ENCODE data around the gene TRPT1. TPM values are rescaled to one million over a fixed set of nuclear protein-coding genes. Genes with fewer than 3 reads are reported as not detected.
A peak's percentile ranks its signal among the peaks of the same experiment; 100 is the strongest.

Gene TRPT1
- total RNA-seq, 2 experiments from 2014 or later: 40.6 to 49.0 TPM

DNA sequence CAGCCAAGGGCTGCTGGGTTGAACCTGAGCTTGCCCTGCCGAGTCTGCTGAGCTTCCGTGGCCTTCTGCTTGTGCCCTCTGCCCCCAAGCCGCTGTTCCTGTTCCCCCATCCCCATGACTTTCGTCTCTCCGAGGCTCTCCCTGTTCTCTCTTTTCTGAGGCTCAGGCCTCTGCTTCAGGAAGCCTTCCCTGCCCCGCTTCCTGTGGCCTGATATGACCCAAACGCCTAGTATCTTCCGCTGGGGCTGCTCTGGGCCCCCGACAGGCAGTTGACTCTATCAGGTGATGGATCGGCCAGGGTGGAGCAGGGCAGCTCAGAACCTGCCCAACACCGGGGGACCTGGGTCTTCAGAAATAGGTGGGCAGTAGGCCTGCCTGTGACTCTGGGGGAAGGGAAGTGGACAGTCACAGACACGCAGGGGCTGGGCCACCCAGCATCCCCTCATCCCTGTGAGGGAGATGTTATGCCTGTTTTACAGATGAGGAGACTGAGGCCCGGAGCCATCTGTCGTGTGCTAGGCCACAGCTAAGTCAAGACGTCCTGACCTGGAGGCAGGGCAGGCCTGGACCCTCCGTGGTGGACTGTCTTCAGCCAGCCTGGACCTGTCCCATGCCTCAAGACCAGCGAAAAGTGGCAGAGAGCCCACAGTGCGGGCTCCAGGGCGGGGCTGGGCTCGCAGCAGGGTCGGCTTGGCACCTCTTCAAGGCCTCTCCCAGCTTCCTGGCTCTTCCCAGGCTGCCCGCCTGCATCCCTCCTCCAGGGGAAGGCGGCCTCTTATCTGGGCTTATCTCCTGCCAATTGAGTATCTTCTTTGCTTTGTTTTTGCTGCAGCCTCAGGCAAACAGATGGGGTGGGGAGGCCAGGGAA, 42.3 kb upstream of the TRPT1 start:
- POLR2A ChIA-PET: interaction anchor here (1.1 kb wide), 2 partner anchors 14 to 63 kb away, joined by 3 to 6 read pairs; no protein-coding TSS in a partner anchor
- H4K20me1 ChIP-seq (ENCODE audit: insufficient read depth, low read length): no peaks in the 10 kb centered on the region
- peaks cover 27% of the 10 kb centered on the region for H3K4me1 ChIP-seq (ENCODE audit: insufficient read depth, low read length, poor library complexity, severe bottlenecking)
- intact Hi-C loops (cut with micrococcal nuclease; ENCODE audit: unreplicated experiment): no loop called here
- H3K4me2 ChIP-seq (ENCODE audit: low read length): peak overlapping the region; percentile 74
- TF ChIP-seq EZH2phosphoT487 (IDR thresholded peaks at IDR 0.05; ENCODE audit: borderline replicate concordance, low read depth, low read length): no peak
- TF ChIP-seq, protein P1, sequence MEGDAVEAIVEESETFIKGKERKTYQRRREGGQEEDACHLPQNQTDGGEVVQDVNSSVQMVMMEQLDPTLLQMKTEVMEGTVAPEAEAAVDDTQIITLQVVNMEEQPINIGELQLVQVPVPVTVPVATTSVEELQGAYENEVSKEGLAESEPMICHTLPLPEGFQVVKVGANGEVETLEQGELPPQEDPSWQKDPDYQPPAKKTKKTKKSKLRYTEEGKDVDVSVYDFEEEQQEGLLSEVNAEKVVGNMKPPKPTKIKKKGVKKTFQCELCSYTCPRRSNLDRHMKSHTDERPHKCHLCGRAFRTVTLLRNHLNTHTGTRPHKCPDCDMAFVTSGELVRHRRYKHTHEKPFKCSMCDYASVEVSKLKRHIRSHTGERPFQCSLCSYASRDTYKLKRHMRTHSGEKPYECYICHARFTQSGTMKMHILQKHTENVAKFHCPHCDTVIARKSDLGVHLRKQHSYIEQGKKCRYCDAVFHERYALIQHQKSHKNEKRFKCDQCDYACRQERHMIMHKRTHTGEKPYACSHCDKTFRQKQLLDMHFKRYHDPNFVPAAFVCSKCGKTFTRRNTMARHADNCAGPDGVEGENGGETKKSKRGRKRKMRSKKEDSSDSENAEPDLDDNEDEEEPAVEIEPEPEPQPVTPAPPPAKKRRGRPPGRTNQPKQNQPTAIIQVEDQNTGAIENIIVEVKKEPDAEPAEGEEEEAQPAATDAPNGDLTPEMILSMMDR (conservative IDR thresholded peaks at IDR 0.05; ENCODE audit: low read length): no peak
- peaks cover 11% of the 10 kb centered on the region; the same call in 1 of the 2 replicates for H3K79me2 ChIP-seq (ENCODE audit: insufficient read depth, low read depth, low read length)
- no peaks in the 10 kb centered on the region for H3K9me2 ChIP-seq (ENCODE audit: insufficient read depth, low read length)
- BruUV-seq (replicated peaks): no TSS peak
- H2AFZ ChIP-seq (ENCODE audit: low read length): no peak overlapping the region
- no peaks in the 10 kb centered on the region for H3K9me3 ChIP-seq (ENCODE audit: low read length)
- CTCF ChIA-PET (ENCODE audit: unreplicated experiment): interaction anchor here (0.5 to 0.6 kb wide), 2 partner anchors 21 to 591 kb away, joined by 3 to 7 read pairs; no protein-coding TSS in a partner anchor
- H3K27ac ChIP-seq (ENCODE audit: low read depth, low read length, poor library complexity, severe bottlenecking): peak overlapping the region; percentile 91
- peak overlapping the region; percentile 86 for H3K4me3 ChIP-seq (ENCODE audit: low read depth, low read length, poor library complexity, severe bottlenecking)
- H3K36me3 ChIP-seq (ENCODE audit: insufficient read depth, low read length): no peaks in the 10 kb centered on the region
- DNase-seq (ENCODE audit: low spot score): no peak

DNA sequence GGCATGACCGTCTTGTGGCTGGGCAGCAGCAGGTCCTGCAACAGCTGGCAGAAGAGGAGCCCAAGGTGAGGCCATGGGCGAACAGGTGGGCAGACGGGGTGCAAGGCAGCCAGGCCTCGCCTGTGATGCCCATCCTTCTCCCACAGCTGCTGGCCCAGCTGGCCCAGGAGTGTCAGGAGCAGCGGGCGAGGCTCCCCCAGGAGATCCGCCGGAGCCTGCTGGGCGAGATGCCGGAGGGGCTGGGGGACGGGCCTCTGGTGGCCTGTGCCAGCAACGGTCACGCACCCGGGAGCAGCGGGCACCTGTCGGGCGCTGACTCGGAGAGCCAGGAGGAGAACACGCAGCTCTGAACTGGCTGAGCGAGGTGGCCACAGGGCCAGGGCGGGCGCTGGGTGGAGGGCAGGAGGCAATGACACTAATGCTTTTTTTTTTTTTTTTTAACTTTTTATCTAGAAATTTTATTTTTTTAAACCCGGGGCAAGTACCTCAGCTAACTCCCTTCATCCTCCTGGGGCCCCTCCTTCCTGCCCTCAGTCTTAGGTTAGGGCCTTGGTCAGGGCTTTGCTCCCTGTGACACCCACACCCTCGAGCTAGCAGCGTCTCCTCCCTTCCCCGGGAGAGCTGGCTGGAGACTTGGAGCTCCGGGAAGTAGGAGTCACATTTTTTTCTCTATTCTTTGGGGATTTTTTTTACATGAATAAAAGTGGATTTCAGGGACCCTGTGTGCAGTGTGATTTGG, 41.4 kb upstream of the TRPT1 start:
- no peak overlapping the region for H3K4me3 ChIP-seq (ENCODE audit: low read depth, low read length, poor library complexity, severe bottlenecking)
- ChIA-PET CTCF (ENCODE audit: unreplicated experiment) (no interaction called here), POLR2A (interaction anchor here (1.1 kb wide), 2 partner anchors 13 to 62 kb away, joined by 3 to 6 read pairs; no protein-coding TSS in a partner anchor)
- no peak for DNase-seq (ENCODE audit: low spot score)
- no peaks in the 10 kb centered on the region for H3K9me2 ChIP-seq (ENCODE audit: insufficient read depth, low read length)
- H3K4me1 ChIP-seq (ENCODE audit: insufficient read depth, low read length, poor library complexity, severe bottlenecking): peaks cover 23% of the 10 kb centered on the region
- no peak overlapping the region; the same call in 1 of the 2 replicates for H3K4me2 ChIP-seq (ENCODE audit: low read length)
- BruUV-seq (replicated peaks): no TSS peak
- H3K36me3 ChIP-seq (ENCODE audit: insufficient read depth, low read length): no peaks in the 10 kb centered on the region
- H3K79me2 ChIP-seq (ENCODE audit: insufficient read depth, low read depth, low read length): peaks cover 7% of the 10 kb centered on the region; the same call in 1 of the 2 replicates
- H3K27ac ChIP-seq (ENCODE audit: low read depth, low read length, poor library complexity, severe bottlenecking): no peak overlapping the region
- no peaks in the 10 kb centered on the region for H3K9me3 ChIP-seq (ENCODE audit: low read length)
- H4K20me1 ChIP-seq (ENCODE audit: insufficient read depth, low read length): no peaks in the 10 kb centered on the region
- TF ChIP-seq, protein P1 (conservative IDR thresholded peaks at IDR 0.05; ENCODE audit: low read length): no peak
- TF ChIP-seq EZH2phosphoT487 (IDR thresholded peaks at IDR 0.05; ENCODE audit: borderline replicate concordance, low read depth, low read length): no peak
- no peak overlapping the region for H2AFZ ChIP-seq (ENCODE audit: low read length)
- intact Hi-C loops (cut with micrococcal nuclease; ENCODE audit: unreplicated experiment): no loop called here
